Stimulated activated CD8-positive, alpha-beta memory T cell treated with anti-CD3 and anti-CD28 coated beads, Interleukin-4, amount 100 ng/mL, for 1 hour (primary cell): ENCODE results near the gene KLHL5.
"Not testable (repeated sequence)": the region's sequence is repeated elsewhere in the genome, so short reads cannot be mapped to it uniquely, and the experiment has no call there.

Source experiments
- DNase-seq, 2 donors: peaks; one replicate each; pipeline ENCODE4 v3.0.0-alpha.2; 2020; ENCODE audit warnings: low read depth in 2 of 2, low spot score in 1 of 2

KLHL5 gene

GRCh38 chr4:39097290-39097689 is 35.3 kb downstream of the KLHL5 start:
- DNase-seq: no peak

GRCh38 chr4:39102297-39102696 is 40.3 kb downstream of the KLHL5 start:
- no peak for DNase-seq

DNA sequence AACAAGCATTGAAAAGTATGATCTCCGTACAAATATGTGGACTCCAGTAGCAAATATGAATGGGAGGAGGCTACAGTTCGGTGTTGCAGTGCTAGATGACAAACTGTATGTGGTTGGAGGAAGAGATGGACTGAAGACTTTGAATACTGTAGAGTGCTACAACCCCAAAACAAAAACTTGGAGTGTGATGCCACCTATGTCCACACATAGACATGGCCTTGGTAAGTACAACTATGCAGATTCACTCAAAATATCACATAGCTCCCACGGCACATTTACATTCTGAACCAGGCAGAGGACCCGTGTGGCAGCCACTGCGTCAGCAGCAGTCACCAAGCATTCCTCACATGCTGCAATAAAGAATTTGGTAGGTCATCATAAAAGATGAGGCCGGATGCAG is 41.3 kb downstream of the KLHL5 start:
- DNase-seq: no peak

- no peak for DNase-seq
Observed at GRCh38 chr4:39104255-39104654, 42.2 kb downstream of the KLHL5 start.

DNA sequence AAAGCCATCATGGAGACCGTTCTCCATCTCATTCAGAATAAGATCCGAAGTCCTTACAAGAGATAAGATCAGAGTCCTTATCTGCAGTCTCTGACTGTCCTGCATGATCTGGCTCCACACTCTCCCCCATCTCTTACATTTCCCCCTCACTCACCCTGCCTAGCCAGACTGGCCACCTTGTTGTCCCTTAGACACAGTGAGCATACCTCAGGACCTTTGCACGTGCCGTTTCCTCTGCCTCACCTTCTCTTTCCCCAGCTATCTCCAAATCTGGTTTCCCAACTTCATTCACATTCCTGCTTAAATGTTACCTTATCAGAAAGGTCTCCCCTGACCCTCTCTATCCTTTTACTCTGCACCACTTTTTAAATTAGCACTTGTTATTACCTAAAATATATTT is 44.0 kb downstream of the KLHL5 start:
- DNase-seq: no peak

DNA sequence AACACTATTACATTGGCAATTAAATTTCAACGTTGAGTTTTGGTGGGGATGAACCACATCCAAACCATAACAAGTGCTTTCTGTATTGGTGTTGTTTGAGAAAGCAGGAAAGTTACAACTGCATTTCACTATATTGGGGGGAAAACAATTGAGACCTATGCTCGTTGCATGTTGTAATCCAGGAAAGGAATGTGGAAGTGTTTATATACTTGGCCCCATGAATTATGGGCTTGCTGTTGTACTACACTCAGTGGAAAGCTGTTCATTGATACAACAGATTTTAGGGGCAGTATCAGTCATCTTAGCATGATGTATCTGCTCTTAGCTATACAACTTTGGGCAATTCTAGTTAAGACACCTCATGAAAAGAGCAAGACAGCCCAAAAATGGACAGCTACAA is 52.4 kb downstream of the KLHL5 start:
- no peak for DNase-seq

DNA sequence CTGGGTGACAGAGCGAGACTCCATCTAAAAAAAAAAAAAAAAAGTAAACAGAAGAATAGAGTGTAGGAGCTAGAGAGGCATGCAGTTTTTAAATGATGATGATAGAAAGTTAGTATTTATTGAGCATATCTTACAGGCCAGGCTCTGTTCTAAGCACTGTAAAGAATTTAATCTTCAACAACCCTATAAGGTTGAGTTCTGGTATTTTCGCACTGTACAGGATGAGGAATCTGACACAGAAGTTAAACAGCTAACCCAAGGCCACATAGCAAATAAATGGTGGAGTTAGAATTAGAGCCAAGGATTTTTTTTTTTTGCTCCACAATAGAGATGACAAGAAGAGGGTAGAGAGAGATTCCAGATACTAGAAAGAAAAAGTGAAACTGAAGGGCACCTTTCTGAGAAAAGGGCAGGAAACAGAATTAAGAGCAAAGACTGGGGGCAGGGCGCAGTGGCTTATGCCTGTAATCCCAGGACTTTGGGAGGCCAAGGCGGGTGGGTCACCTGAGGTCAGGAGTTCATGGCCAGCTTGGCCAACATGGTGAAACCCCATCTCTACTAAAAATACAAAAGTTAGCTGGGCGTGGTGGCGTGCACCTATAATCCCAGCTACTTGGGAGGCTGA is 56.1 kb downstream of the KLHL5 start:
- DNase-seq: no peak

DNA sequence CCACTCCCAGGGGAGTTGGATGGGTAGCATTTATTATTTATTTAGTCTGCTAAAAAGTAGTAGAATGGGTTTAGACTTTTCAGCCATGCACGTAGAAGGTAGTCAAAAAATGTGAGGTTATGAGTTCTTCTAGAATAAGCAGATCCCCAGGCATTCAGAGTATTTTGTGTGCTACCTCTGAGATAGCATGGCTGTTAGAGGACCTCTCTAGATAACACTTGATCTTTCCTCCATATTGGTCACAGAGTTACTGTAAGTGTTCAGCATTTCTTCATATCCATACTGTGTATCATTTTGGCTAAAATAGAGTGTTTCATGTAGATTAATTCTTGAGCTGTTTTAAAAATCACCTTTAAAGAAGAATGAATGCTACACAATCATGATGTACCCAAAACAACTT is 58.4 kb downstream of the KLHL5 start:
- DNase-seq: no peak

DNA sequence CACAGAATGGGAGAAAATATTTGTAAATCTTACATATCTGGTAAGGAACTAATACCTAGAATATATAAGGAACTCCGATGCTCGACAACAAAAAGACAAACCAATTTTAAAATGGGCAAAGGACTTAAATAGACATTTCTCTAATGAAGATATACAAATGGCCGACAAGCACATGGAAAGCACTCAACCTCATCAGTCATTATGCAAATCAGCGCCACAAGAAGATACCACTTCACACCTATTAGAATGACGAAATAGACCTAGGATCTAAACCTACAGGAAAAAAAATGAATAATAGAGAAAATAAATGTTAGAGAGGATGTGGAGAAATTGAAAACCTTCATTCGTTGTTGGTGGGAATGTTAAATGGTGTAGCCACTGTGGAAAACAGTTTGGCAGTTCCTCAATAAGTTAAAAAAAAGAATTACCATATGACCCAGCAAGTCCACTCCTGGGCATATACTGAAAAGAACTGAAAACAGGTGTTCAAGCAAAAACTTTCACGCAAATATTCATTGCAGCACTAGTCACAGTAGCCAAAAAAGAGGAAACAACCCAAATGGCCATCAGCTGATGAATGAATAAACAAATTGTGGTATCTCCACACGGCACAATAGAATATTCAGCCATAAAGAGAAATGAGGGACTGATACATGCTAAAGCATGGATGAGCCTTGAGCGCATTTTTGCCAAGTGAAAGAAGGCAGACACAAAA is 63.0 kb downstream of the KLHL5 start:
- DNase-seq: no peak

DNA sequence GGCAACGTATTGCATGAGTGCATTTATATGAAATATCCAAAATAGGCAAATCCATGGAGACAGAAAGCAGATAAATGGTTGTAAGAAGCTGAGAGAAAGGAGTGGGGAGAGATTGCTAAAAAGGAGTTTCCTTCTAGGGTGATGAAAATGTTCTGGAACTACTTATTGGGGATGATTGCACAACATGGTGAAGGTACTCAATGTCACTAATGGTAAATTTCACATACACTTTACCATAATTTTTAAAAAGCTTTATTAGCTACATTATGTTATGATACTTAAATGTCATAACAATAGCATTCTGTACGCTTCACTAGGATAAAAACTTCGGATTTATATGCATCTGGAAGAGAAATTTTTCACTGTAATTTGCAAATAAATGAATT is 63.6 kb downstream of the KLHL5 start:
- no peak for DNase-seq

DNA sequence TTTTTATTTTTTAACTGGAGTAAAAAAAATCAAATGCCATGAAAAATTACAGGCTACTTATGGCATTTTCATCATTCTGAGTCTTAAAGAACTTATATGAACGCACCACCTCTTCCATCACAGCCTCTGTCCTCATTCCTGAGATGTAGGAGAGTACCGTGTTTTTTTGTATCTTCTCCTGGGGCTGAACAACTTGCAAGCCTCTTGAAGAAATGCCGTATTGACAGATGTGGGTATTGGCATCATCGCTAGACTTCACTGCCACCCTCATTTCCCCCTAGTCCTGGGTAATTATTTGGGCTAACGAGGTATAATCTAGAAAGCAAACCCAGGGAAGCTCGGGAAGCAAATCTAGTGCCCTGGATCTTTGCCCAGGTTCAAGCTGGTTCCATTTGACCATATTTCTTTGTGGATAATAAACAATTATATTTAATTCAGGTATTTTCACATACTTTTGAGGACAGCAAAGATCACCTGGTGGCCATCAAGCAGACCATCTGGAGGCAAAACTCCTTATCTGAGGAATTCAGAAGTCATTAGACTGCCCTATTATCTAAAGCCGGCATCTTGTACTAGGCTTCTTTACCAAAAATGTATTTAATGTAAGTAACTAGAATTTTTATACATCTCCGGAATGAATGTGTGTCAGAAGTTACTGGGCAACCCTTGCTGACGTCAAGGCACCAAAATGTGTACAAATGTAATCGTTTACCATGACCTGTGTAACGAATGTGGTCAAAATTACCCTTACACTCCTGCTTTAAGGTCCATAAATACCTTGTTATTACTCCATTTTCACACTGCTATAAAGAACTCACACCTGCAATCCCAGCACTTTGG is 64.4 kb downstream of the KLHL5 start:
- DNase-seq: no peak

- no peak for DNase-seq
Observed at GRCh38 chr4:39133623-39134022, 71.6 kb downstream of the KLHL5 start.

DNA sequence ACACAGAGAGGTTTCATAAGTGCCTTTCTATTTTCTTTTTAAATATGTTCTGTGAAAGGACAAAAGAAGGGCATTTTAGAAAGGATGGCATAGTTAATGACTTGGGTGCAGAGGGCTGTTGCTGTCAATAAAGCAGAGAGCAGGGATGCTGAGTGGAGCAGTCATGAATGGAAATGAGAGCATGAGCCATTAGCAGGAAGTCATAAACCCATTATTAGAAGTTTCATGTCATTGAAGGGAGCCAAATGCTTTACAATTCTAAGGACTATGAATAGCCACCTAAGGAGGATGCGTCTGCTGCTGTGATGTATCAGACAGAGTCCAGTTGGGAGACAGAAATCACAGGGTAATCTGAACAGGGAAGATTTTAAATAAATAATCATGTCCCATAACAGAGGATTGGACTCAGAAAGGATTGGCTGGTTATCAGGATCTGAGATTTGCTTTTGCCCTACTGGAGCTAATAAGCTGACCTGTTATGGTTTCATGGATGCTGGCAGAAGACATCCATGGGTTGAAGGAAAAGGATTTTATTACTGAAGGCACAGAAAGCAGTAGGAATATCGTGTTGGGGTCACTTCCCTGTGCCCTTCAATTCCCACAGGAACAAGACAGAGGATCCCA is 72.8 kb downstream of the KLHL5 start:
- DNase-seq: no peak

DNA sequence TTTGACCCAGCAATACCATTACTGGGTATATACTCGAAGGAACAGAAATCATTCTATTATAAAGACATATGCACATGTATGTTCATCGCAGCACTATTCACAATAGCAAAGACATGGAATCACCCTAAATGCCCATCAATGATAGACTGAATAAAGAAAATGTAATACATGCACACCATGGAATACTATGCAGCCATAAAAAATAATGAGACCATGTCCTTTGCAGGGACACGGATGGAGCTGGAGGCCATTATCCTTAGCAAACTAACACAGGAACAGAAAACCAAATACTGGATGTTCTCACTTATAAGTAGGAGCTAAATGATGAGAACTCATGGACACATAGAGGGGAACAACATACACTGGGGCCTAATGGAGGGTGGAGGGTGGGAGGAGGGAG is 76.2 kb downstream of the KLHL5 start:
- not testable (repeated sequence) for DNase-seq

DNA sequence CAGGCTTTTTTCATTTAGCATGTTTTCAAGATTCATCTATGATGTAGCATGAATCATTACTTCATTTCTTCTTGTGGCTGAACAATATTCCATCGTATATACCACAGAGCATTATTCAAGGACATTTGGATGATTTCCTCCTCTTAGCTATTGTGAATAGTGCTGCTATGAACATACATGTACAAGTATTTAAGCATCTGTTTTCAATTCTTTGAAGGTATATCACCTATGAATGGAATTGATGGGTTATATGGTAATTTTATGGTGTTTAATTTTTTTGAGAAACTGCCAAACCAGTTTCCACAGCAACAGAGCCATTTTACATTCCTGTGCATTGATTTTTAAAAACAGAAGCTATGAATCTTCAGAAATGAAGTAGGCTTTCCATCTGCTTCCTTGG is 84.2 kb downstream of the KLHL5 start:
- DNase-seq: no peak

GRCh38 chr4:39154009-39154408 is 92.0 kb downstream of the KLHL5 start:
- no peak for DNase-seq

GRCh38 chr4:39157520-39157919 is 95.5 kb downstream of the KLHL5 start:
- no peak for DNase-seq

DNA sequence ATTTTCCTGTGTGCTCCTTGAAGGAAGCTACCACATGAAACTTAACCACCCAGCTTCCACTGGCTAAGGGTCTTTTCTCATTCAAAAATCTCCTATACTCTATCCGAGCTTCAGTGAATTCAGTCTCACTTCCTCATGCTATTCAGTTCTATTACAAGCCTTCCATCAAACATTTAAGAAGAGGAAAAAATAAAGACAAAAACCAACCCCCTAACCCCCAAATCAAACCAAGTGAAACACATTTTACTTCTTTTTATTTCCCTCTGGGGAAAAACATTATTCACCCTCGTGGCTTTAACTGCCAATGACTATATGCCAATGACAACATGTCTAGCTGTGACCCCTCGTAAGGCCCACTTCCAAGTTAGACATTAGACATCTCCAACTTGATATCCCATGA is 104.1 kb downstream of the KLHL5 start:
- DNase-seq: no peak

DNA sequence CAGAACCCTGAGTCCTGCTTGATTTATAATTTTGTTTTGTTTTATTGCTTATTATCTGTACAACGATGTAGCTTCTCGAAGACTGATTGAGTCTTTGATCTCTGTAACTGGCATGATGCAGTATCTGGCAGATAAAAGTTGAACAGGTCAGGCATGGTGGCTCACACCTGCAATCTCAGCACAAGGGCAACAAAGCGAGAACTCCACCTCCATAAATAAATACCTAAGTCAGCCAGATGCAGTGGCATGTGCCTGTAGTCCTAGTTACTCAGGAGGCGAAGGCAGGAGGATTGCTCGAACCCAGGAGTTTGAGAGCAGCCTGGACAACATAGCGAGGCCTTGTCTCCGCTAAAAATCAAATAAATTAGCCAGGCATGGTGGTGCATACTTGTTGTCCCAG is 104.6 kb downstream of the KLHL5 start:
- DNase-seq: no peak

- DNase-seq: no peak
Observed at GRCh38 chr4:39169426-39169825, 107.4 kb downstream of the KLHL5 start.

GRCh38 chr4:39170301-39170700 is 108.3 kb downstream of the KLHL5 start:
- no peak for DNase-seq
